HepG2 (cell line): ENCODE measurements around the gene CACNA1C. TPM values are rescaled to one million over a fixed set of nuclear protein-coding genes. Genes with fewer than 3 reads are reported as not detected.

Source experiments
- ATAC-seq: fragments of 200-7000 bp; cut with Tn5 transposase; 3 replicates; pipeline ENCODE4 v1.9.1; 2020; ENCODE audit warnings: mild to moderate bottlenecking, moderate library complexity
- BruUV-seq: library from RNA; stranded (reverse); fragments of 400-500 nt; replicated peaks from 2 replicates; lab custom pipeline; 2021; lab: Mats Ljungman, UMichigan
- CTCF ChIA-PET: fragments of 300-600 bp; formaldehyde crosslinking; extraction: SDS; loops from one replicate; lab custom pipeline; 2021; ENCODE audit warnings: low total read pairs, inconsistent platforms, low intra/inter-chr PET ratio; lab: Yijun Ruan, JAX
- POLR2A ChIA-PET: fragments of 350-600 bp; sonication (Branson Sonifier 250); formaldehyde crosslinking; loops from one replicate; lab custom pipeline; 2020; ENCODE audit warnings: antibody characterized with exemption, inconsistent platforms; lab: Yijun Ruan, JAX
- DNase-seq: peaks from one replicate; pipeline ENCODE4 v3.0.0-alpha.2; 2015; ENCODE audit warnings: low spot score
- FAIRE-seq: peaks from 3 replicates; lab custom pipeline; 2011; peaks lifted over from hg19 to GRCh38; lab: Jason Lieb, UNC
- H2AFZ ChIP-seq: one replicate; pipeline ENCODE4 v1.6.1; 2011; ENCODE audit warnings: low read length, inconsistent platforms
- H3K27ac ChIP-seq: fragments of 300-600 bp; 3 replicates; pipeline ENCODE4 v1.8.0; 2011; ENCODE audit warnings: mixed run types, mild to moderate bottlenecking, mixed read lengths, low read length, inconsistent platforms; ENCODE audit not compliant: insufficient read depth; ENCODE audit errors: extremely low read length
- H3K27me3 ChIP-seq, 2 experiments: fragments of 200-600 bp in 1 of 2; 2 replicates in 1 of 2; 3 replicates in 1 of 2; pipeline versions ENCODE4 v1.6.0 to v1.8.0; 2011; ENCODE audit warnings: low read length in 2 of 2, mild to moderate bottlenecking in 2 of 2, moderate library complexity in 2 of 2, inconsistent platforms in 1 of 2; ENCODE audit not compliant: insufficient read depth in 2 of 2, control insufficient read depth in 1 of 2
- H3K36me3 ChIP-seq, 2 experiments: fragments of 200-600 bp in 1 of 2; replicated peaks in 1 of 2; 2 replicates in 1 of 2; 3 replicates in 1 of 2; pipeline versions ENCODE4 v1.5.1 to v1.8.0; 2011; ENCODE audit warnings: low read length in 2 of 2, inconsistent platforms in 1 of 2; ENCODE audit not compliant: insufficient read depth in 2 of 2, control insufficient read depth in 1 of 2
- H3K4me1 ChIP-seq: 2 replicates; pipeline ENCODE4 v1.5.1; 2012; ENCODE audit warnings: low read length, inconsistent platforms; ENCODE audit not compliant: insufficient read depth
- H3K4me2 ChIP-seq: 2 replicates; pipeline ENCODE4 v1.6.0; 2011; ENCODE audit warnings: low read depth, low read length, inconsistent platforms
- H3K4me3 ChIP-seq, 3 experiments: fragments of 200-600 bp in 1 of 3; sonication (generic), shearing (Covaris generic) in 1 of 3; replicated peaks in 1 of 3; 2 replicates each; pipeline ENCODE4 v1.5.1; 2011 to 2016; ENCODE audit warnings: low read length in 3 of 3, inconsistent platforms in 2 of 3, low read depth in 2 of 3, mild to moderate bottlenecking in 2 of 3, control low read depth in 1 of 3, mixed read lengths in 1 of 3; ENCODE audit not compliant: insufficient read depth in 1 of 3
- H3K79me2 ChIP-seq: one replicate; pipeline ENCODE4 v1.6.1; 2011; ENCODE audit warnings: low read length, inconsistent platforms; ENCODE audit not compliant: insufficient read depth
- H3K9ac ChIP-seq: 2 replicates; pipeline ENCODE4 v1.6.0; 2011; ENCODE audit warnings: mild to moderate bottlenecking, low read depth, low read length, inconsistent platforms; ENCODE audit not compliant: insufficient read depth
- H3K9me3 ChIP-seq: 2 replicates; pipeline ENCODE4 v1.5.1; 2012; ENCODE audit warnings: mild to moderate bottlenecking, low read length
- H4K20me1 ChIP-seq: 2 replicates; pipeline ENCODE4 v1.6.0; 2011; ENCODE audit warnings: inconsistent platforms, mild to moderate bottlenecking, low read length, moderate library complexity; ENCODE audit not compliant: insufficient read depth
- CBX5 ChIP-seq: sonication (generic); formaldehyde crosslinking; IDR thresholded peaks from 2 replicates; pipeline ENCODE4 v1.4.0; 2020; ENCODE audit warnings: missing genetic modification reagents, borderline replicate concordance
- EZH2 ChIP-seq: conservative IDR thresholded peaks from 2 replicates; pipeline ENCODE4 v1.6.1; 2012; ENCODE audit warnings: mild to moderate bottlenecking, low read depth, low read length, moderate library complexity
- FOXA1 ChIP-seq, 2 experiments: fragments of 450-650 bp in 1 of 2; sonication (generic) in 1 of 2; formaldehyde crosslinking in 1 of 2; IDR thresholded peaks; 2 replicates each; pipeline versions ENCODE4 v1.4.0 to v1.6.1; 2016 to 2020; ENCODE audit warnings: missing genetic modification reagents in 1 of 2
- KDM5A ChIP-seq: fragments of 200-600 bp; sonication (generic); IDR thresholded peaks from 2 replicates; pipeline ENCODE4 v1.7.0; 2018; ENCODE audit warnings: antibody characterized with exemption, mild to moderate bottlenecking, low read length, borderline replicate concordance
- NFKB2 ChIP-seq: sonication (generic); formaldehyde crosslinking; IDR thresholded peaks from 2 replicates; pipeline ENCODE4 v1.4.0; 2020; ENCODE audit warnings: missing genetic modification reagents, borderline replicate concordance
- ZNF20 ChIP-seq: sonication (generic); formaldehyde crosslinking; IDR thresholded peaks from 2 replicates; pipeline ENCODE4 v1.4.0; 2020; ENCODE audit warnings: mild to moderate bottlenecking, moderate library complexity, missing genetic modification reagents
- ZNF253 ChIP-seq: sonication (generic); formaldehyde crosslinking; IDR thresholded peaks from 2 replicates; pipeline ENCODE4 v1.8.0; 2022; ENCODE audit warnings: mild to moderate bottlenecking, missing genetic modification reagents, borderline replicate concordance
- ZNF33B ChIP-seq: sonication (generic); formaldehyde crosslinking; IDR thresholded peaks from 2 replicates; pipeline ENCODE4 v1.5.1; 2020; ENCODE audit warnings: mild to moderate bottlenecking, missing genetic modification reagents
- ZNF720 ChIP-seq: sonication (generic); formaldehyde crosslinking; IDR thresholded peaks from 2 replicates; pipeline ENCODE4 v1.4.0; 2020; ENCODE audit warnings: missing genetic modification reagents
- WGBS: methylation state at CpG from one replicate; pipeline ENCODE4 v1.1.6; 2017; ENCODE audit warnings: low lambda C conversion rate; 5-methylcytosine and 5-hydroxymethylcytosine counted together
- in situ Hi-C: cut with HindIII; loops from 2 replicates; pipeline ENCODE4 v1.10.0; 2017; ENCODE audit warnings: low pct_unique_long_range_greater_than_20kb; ENCODE audit not compliant: extremely low pct_ligation_motif_present
- intact Hi-C: fragments of 100-400 bp; cut with micrococcal nuclease; formaldehyde crosslinking; loops from one replicate; pipeline ENCODE4 v1.10.0; 2022; ENCODE audit not compliant: unreplicated experiment
- polyA plus RNA-seq, 8 experiments: library from polyadenylated mRNA; depleted of rRNA in 3 of 8; stranded (reverse) in 7 of 8; unstranded in 1 of 8; fragments of >200 nt; fragmentation: Illumina TruSeq in 4 of 8; extraction: Trizol in 4 of 8; gene quantifications; 2 replicates each; pipeline versions ENCODE4 v1.2.1 to v1.2.3, GENCODE V29; 2011 to 2016; ENCODE audit warnings: low read depth in 4 of 8, missing spikeins in 1 of 8, mixed read lengths in 1 of 8; ENCODE audit not compliant: insufficient read depth in 1 of 8
- total RNA-seq, 5 experiments: library from RNA; depleted of rRNA; stranded (reverse); fragments of >200 nt; fragmentation: Illumina TruSeq; extraction: Trizol; gene quantifications; 2 replicates each; pipeline ENCODE4 v1.2.3, GENCODE V29; 2016; ENCODE audit warnings: low read depth in 1 of 5
- TF ChIP-seq, protein P1 (sequence below): sonication (generic); formaldehyde crosslinking; IDR thresholded peaks from one replicate; pipeline ENCODE4 v1.5.1; 2020; ENCODE audit warnings: mild to moderate bottlenecking, missing genetic modification reagents; ENCODE audit errors: not compliant biosample characterization
- TF ChIP-seq, protein P2 (sequence below): sonication (generic); formaldehyde crosslinking; IDR thresholded peaks from 2 replicates; pipeline ENCODE4; 2020; ENCODE audit warnings: missing genetic modification reagents, mild to moderate bottlenecking, borderline replicate concordance
- TF ChIP-seq, protein P3 (sequence below): IDR thresholded peaks from 2 replicates; pipeline ENCODE4 v1.6.1; 2016; ENCODE audit warnings: mild to moderate bottlenecking, missing biosample characterization, missing genetic modification reagents

CACNA1C gene
- total and polyA plus RNA-seq, 2 of the 13 experiments (the other 11 are each of a cell fraction or from before 2014, with no cell fraction given), result not detected

DNA sequence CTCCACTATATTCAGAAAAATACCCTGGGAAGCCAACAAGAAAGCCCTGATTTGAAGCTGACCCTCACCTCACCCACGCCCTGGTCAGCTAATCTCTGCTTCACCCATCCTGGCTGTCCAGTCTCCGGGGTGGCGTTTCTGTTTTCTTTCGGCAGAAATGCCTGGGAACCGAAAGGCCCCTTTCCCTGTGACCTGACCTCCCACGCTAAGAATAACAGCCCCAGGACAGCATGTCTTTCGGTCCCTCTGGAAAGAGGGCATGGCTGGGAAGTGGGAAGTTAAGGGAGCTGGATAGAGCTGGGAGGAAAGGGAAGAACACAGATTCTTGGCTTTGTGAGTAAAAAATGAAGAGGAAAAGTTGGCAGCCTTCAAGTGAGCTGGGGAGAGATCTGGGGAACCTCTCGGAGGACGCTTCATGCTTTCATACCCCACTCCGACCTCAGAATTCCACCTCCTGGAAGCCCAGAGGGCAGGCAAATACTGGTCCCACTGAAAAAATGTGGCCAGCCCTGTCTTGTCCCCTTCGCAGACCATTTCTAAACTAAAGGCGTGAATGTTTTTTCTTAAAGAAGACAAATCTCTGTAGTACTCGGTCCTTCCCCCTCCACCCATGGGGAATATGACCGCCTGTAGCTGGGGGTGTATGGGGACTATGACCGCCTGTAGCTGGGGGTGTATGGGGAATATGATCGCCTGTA, 579.0 kb downstream of the CACNA1C start:
- H3K4me3 ChIP-seq, result no peak overlapping the region
- no peaks in the 10 kb centered on the region for H3K36me3 ChIP-seq
- no peak overlapping the region for H3K9ac ChIP-seq
- H3K79me2 ChIP-seq, result no peaks in the 10 kb centered on the region
- intact Hi-C loops (no loop called here), in situ Hi-C loops (no loop called here)
- FAIRE-seq (no peak), DNase-seq (no peak), ATAC-seq (no peak)
- H4K20me1 ChIP-seq, result no peaks in the 10 kb centered on the region
- H3K27me3 ChIP-seq, result peaks cover 14 to 84% of the 10 kb centered on the region in 2 experiments
- no peak overlapping the region for H3K4me2 ChIP-seq
- no peak overlapping the region for H2AFZ ChIP-seq
- BruUV-seq, result no TSS peak
- no peaks in the 10 kb centered on the region for H3K9me3 ChIP-seq
- 6% methylated on average over 16 of the region's 16 CpGs for WGBS
- CTCF ChIA-PET, result no interaction called here
- POLR2A ChIA-PET, result no interaction called here
- H3K27ac ChIP-seq, result no peak overlapping the region
- no peaks in the 10 kb centered on the region for H3K4me1 ChIP-seq
- TF ChIP-seq ZNF20 (CRISPR knock-in tag), result no peak
- TF ChIP-seq, protein P1, sequence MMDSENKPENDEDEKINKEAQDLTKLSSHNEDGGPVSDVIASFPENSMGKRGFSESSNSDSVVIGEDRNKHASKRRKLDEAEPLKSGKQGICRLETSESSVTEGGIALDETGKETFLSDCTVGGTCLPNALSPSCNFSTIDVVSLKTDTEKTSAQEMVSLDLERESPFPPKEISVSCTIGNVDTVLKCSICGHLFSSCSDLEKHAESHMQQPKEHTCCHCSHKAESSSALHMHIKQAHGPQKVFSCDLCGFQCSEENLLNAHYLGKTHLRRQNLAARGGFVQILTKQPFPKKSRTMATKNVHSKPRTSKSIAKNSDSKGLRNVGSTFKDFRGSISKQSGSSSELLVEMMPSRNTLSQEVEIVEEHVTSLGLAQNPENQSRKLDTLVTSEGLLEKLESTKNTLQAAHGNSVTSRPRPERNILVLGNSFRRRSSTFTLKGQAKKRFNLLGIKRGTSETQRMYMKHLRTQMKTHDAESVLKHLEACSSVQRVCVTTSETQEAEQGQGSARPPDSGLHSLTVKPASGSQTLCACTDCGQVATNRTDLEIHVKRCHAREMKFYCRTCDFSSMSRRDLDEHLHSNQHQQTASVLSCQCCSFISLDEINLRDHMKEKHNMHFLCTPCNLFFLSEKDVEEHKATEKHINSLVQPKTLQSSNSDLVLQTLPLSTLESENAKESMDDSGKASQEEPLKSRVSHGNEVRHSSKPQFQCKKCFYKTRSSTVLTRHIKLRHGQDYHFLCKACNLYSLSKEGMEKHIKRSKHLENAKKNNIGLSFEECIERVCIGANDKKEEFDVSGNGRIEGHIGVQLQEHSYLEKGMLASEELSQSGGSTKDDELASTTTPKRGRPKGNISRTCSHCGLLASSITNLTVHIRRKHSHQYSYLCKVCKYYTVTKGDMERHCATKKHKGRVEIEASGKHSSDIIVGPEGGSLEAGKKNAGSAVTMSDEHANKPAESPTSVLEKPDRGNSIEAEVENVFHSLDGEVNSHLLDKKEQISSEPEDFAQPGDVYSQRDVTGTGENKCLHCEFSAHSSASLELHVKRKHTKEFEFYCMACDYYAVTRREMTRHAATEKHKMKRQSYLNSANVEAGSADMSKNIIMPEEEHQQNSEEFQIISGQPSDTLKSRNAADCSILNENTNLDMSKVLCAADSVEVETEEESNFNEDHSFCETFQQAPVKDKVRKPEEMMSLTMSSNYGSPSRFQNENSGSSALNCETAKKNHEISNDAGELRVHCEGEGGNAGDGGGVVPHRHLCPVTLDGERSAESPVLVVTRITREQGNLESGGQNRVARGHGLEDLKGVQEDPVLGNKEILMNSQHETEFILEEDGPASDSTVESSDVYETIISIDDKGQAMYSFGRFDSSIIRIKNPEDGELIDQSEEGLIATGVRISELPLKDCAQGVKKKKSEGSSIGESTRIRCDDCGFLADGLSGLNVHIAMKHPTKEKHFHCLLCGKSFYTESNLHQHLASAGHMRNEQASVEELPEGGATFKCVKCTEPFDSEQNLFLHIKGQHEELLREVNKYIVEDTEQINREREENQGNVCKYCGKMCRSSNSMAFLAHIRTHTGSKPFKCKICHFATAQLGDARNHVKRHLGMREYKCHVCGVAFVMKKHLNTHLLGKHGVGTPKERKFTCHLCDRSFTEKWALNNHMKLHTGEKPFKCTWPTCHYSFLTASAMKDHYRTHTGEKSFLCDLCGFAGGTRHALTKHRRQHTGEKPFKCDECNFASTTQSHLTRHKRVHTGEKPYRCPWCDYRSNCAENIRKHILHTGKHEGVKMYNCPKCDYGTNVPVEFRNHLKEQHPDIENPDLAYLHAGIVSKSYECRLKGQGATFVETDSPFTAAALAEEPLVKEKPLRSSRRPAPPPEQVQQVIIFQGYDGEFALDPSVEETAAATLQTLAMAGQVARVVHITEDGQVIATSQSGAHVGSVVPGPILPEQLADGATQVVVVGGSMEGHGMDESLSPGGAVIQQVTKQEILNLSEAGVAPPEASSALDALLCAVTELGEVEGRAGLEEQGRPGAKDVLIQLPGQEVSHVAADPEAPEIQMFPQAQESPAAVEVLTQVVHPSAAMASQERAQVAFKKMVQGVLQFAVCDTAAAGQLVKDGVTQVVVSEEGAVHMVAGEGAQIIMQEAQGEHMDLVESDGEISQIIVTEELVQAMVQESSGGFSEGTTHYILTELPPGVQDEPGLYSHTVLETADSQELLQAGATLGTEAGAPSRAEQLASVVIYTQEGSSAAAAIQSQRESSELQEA (CRISPR knock-in tag), result no peak
- TF ChIP-seq, protein P2, sequence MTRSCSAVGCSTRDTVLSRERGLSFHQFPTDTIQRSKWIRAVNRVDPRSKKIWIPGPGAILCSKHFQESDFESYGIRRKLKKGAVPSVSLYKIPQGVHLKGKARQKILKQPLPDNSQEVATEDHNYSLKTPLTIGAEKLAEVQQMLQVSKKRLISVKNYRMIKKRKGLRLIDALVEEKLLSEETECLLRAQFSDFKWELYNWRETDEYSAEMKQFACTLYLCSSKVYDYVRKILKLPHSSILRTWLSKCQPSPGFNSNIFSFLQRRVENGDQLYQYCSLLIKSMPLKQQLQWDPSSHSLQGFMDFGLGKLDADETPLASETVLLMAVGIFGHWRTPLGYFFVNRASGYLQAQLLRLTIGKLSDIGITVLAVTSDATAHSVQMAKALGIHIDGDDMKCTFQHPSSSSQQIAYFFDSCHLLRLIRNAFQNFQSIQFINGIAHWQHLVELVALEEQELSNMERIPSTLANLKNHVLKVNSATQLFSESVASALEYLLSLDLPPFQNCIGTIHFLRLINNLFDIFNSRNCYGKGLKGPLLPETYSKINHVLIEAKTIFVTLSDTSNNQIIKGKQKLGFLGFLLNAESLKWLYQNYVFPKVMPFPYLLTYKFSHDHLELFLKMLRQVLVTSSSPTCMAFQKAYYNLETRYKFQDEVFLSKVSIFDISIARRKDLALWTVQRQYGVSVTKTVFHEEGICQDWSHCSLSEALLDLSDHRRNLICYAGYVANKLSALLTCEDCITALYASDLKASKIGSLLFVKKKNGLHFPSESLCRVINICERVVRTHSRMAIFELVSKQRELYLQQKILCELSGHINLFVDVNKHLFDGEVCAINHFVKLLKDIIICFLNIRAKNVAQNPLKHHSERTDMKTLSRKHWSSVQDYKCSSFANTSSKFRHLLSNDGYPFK, result no peak
- TF ChIP-seq CBX5 (CRISPR knock-in tag), result no peak
- TF ChIP-seq, protein P3, sequence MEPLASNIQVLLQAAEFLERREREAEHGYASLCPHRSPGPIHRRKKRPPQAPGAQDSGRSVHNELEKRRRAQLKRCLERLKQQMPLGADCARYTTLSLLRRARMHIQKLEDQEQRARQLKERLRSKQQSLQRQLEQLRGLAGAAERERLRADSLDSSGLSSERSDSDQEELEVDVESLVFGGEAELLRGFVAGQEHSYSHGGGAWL (CRISPR knock-in tag), result no peak
- no peak for TF ChIP-seq ZNF253
- no peak for TF ChIP-seq ZNF33B
- no peak for TF ChIP-seq EZH2
- no peak for TF ChIP-seq NFKB2 (CRISPR knock-in tag)
- TF ChIP-seq KDM5A, result no peak
- no peak for TF ChIP-seq FOXA1 (IDR thresholded peaks at IDR 0.05)
- no peak for TF ChIP-seq FOXA1 (CRISPR knock-in tag; IDR thresholded peaks at IDR 0.05)
- no peak for TF ChIP-seq ZNF720 (CRISPR knock-in tag)
